Measurements from ENCODE around the gene CCNB1. TPM values are rescaled to one million over a fixed set of nuclear protein-coding genes. Genes with fewer than 3 reads are reported as not detected.
"Not testable (repeated sequence)": the region's sequence is repeated elsewhere in the genome, so short reads cannot be mapped to it uniquely, and the experiment has no call there.

CCNB1 gene
- total RNA-seq, 4 donors from 2014 or later, result 7.7 to 13.4 (median 10.9) TPM

DNA sequence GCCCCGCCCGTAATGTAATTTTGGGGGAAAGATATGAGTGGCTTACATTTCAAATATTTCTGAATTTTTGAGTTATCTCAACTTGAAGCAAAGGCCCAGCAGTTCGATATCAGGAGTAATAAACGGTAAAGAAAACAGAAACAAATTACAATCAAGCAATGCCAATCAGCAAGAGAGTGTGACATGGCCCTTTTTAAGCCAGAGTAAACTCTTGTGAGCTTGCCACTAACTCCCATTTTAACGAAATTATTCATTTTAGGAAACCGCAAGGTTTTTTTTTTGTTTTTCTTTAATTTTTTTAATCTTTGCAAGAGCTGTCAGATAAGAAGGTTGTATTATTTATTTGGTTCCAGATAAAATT lies 50.2 kb downstream of the CCNB1 start:
- Histone ChIP-seq H3K36me3 (no peaks in the 10 kb centered on the region), H3K9me3 (no peaks in the 10 kb centered on the region), H3K4me1 (peaks cover 8 to 9% of the 10 kb centered on the region in 2 donors), H3K4me3 (replicated peaks in 1 of 3) (peak overlapping the region in 1 of 3 donors; percentile 72), H3K27ac (peak overlapping the region in 1 of 3 donors; percentile 81), H3K27me3 (no peaks in the 10 kb centered on the region)
- TF ChIP-seq, protein P1, sequence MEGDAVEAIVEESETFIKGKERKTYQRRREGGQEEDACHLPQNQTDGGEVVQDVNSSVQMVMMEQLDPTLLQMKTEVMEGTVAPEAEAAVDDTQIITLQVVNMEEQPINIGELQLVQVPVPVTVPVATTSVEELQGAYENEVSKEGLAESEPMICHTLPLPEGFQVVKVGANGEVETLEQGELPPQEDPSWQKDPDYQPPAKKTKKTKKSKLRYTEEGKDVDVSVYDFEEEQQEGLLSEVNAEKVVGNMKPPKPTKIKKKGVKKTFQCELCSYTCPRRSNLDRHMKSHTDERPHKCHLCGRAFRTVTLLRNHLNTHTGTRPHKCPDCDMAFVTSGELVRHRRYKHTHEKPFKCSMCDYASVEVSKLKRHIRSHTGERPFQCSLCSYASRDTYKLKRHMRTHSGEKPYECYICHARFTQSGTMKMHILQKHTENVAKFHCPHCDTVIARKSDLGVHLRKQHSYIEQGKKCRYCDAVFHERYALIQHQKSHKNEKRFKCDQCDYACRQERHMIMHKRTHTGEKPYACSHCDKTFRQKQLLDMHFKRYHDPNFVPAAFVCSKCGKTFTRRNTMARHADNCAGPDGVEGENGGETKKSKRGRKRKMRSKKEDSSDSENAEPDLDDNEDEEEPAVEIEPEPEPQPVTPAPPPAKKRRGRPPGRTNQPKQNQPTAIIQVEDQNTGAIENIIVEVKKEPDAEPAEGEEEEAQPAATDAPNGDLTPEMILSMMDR (IDR thresholded peaks at IDR 0.05), result no peak
- TF ChIP-seq POLR2A (IDR thresholded peaks at IDR 0.05), result no peak
- intact Hi-C loops (cut with DNase I), result loop anchor here (5.0 kb wide), 1 partner anchor 50 kb away; the partner anchor contains the start of gene CCNB1
- DNase-seq, result no peak
- WGBS, 2 donors, result 59 to 61% methylated on average over 6 of the region's 6 CpGs

DNA sequence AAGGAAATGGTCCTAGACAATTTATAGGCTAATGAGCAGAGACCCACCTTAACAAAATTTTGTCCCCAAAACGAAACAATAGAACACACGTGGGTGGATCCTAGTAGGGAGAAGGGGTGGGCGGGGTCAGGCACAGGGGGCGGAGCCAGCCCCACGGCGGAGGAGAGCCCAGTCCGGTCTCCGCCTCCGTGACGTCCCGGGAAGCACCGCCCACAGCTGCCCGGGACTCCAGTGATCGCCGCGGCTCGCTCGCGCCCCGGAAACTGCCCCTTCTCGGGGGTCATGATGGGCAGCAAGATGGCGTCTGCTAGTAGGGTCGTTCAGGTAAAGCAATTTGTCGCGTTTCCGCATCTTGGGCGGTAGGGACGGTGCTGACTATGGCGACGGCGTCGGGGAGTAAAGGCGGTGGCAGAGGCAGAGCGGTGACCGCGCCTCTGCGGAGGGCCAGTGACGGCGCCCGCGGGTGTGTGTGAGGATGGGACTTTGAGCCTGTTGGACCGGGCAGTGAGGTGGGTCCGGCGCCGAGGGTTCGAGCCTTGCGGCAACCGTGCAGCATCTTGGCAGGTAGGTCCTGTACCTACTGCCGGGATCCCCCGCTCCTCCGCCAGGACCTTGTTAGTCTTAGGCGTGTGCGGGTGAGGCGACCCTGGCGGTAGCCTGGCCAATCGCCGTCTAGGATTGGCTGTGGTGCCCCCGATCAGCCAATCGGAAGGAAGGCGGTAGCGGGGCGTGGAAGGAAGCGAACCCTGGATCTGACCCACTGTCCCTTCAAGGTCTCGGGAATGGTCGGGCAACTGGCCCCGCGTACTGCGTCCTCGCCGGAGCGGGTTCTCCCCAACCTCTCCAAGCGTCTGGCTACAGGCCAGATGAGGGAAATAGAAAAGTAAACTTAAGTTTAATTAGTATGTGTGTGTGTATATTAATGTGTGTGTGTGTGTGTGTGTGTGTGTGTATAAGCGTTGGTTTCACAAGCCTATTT lies 50.9 kb downstream of the CCNB1 start:
- 0 to 1% methylated on average over 35 to 54 of the region's 73 CpGs for WGBS, 2 donors
- intact Hi-C loops (cut with DNase I), result loop anchor here (5.0 kb wide), 1 partner anchor 51 kb away; the partner anchor contains the start of gene CCNB1
- TF ChIP-seq, protein P1 (IDR thresholded peaks at IDR 0.05), result peak in 4 of 6 experiments; percentile 35 to 46 (median 40)
- TF ChIP-seq POLR2A (IDR thresholded peaks at IDR 0.05), result peak; percentile 19 to 76
- Histone ChIP-seq H3K36me3 (no peaks in the 10 kb centered on the region), H3K4me3 (replicated peaks in 1 of 3) (peak overlapping the region; percentile 67 to 97 (median 72)), H3K4me1 (peaks cover 8 to 9% of the 10 kb centered on the region in 2 donors), H3K27me3 (no peaks in the 10 kb centered on the region), H3K9me3 (no peaks in the 10 kb centered on the region), H3K27ac (peak overlapping the region; percentile 81 to 91 (median 88))
- DNase-seq, result peak; percentile 98 to 99

DNA sequence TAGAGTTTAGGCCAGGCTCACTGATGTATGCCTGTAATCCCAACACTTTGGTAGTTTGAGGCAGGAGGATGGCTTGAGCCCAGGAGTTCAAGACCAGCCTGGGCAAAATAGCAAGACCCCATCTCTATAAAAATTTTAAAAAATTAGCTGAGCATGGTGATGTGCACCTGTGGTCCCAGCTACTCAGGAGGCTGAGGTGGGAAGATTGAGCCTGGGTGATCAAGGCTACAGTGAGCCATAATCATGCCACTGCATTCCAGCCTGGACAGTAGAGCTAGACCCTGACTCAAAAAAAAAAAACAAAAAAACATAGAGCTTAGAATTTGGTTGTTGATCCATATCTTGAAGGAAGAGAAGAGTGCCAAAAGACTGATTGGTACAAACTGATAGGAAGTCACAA lies 53.0 kb downstream of the CCNB1 start:
- DNase-seq, result no peak
- TF ChIP-seq, protein P1 (IDR thresholded peaks at IDR 0.05), result no peak
- no peak for TF ChIP-seq POLR2A (IDR thresholded peaks at IDR 0.05)
- peaks cover 8 to 9% of the 10 kb centered on the region in 2 donors for H3K4me1 ChIP-seq
- intact Hi-C loops (cut with DNase I), result loop anchor here (5.0 kb wide), 1 partner anchor 53 kb away; the partner anchor contains the start of gene CCNB1
- no peak overlapping the region for H3K4me3 ChIP-seq (replicated peaks in 1 of 3)
- H3K27ac ChIP-seq, result no peak overlapping the region
- no peaks in the 10 kb centered on the region for H3K27me3 ChIP-seq
- H3K36me3 ChIP-seq, result peaks cover 0 to 3% of the 10 kb centered on the region in 2 donors
- H3K9me3 ChIP-seq, result no peaks in the 10 kb centered on the region

DNA sequence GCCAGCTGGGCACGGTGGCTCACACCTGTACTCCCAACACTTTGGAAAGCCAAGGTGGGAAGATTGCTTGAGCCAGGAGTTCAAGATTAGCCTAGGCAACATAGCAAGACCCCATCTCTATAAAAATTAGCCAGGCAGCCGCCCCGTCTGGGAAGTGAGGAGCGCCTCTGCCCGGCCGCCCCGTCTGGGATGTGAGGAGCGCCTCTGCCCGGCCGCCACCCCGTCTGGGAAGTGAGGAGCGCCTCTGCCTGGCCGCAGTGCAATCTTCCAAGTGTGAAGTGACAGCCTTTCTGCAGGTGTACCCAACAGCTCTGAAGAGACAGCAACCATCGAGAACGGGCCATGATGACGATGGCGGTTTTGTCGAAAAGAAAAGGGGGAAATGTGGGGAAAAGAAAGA lies 53.4 kb downstream of the CCNB1 start:
- DNase-seq; intact Hi-C loops (cut with DNase I); H3K36me3 ChIP-seq; H3K4me1 ChIP-seq; H3K27me3 ChIP-seq; H3K4me3 ChIP-seq (replicated peaks in 1 of 3); H3K9me3 ChIP-seq; H3K27ac ChIP-seq: not testable (repeated sequence)
- 92 to 97% methylated on average over 18 of the region's 18 CpGs for WGBS, 2 donors

DNA sequence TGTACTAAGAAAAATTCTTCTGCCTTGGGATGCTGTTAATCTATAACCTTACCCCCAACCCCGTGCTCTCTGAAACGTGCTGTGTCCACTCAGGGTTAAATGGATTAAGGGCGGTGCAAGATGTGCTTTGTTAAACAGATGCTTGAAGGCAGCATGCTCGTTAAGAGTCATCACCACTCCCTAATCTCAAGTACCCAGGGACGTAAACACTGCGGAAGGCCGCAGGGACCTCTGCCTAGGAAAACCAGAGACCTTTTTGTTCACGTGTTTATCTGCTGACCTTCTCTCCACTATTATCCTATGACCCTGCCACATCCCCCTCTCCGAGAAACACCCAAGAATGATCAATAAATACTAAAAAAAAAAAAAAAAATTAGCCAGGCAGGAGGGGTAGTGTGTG lies 53.9 kb downstream of the CCNB1 start:
- peak; percentile 7 to 18 for DNase-seq
- H3K27me3 ChIP-seq; intact Hi-C loops (cut with DNase I); H3K36me3 ChIP-seq; H3K9me3 ChIP-seq; H3K4me1 ChIP-seq; H3K4me3 ChIP-seq (replicated peaks in 1 of 3): not testable (repeated sequence)
- peak overlapping the region in 1 of 3 donors; percentile 44 for H3K27ac ChIP-seq
- 60 to 73% methylated on average over 9 of the region's 9 CpGs for WGBS, 2 donors

DNA sequence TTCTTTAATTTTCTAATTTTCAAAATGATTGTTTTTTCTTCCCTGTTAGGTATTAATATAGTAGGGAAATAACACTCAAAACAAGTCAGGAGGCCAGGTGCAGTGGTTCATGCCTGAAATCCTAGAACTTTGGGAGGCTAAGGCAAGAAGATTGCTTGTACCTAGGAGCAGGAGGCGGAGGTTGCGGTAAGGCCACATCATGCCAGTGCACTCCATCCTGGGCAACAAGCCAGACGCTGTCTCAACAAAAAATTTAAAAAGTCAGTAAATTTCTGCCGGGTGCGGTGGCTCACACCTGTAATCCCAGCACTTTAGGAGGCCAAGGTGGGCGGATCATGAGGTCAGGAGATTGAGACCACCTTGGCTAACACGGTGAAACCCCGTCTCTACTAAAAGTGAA lies 57.6 kb downstream of the CCNB1 start:
- H3K36me3 ChIP-seq, result peaks cover 6 to 15% of the 10 kb centered on the region in 2 donors
- WGBS, 2 donors, result 88 to 96% methylated on average over 8 of the region's 8 CpGs

More for the DNA sequence above, 57.6 kb downstream of the CCNB1 start:
- Histone ChIP-seq H3K27me3 (no peaks in the 10 kb centered on the region), H3K27ac (no peak overlapping the region), H3K4me3 (replicated peaks in 1 of 3) (no peak overlapping the region), H3K4me1 (no peaks in the 10 kb centered on the region), H3K9me3 (no peaks in the 10 kb centered on the region)
- TF ChIP-seq POLR2A (IDR thresholded peaks at IDR 0.05), result no peak
- TF ChIP-seq, protein P1 (IDR thresholded peaks at IDR 0.05), result no peak
- no peak for DNase-seq
- intact Hi-C loops (cut with DNase I), result no loop called here
